Fibroblast of lung (primary cell): ENCODE data around the gene CA14.
"Not testable (repeated sequence)": the region's sequence is repeated elsewhere in the genome, so short reads cannot be mapped to it uniquely, and the experiment has no call there.

Experiments
- EZH2 ChIP-seq: IDR thresholded peaks from 2 replicates; pipeline ENCODE4 v1.5.1; 2012; ENCODE audit warnings: low read length, control low read depth, mild to moderate bottlenecking; ENCODE audit errors: missing control alignments
- TF ChIP-seq, protein P1 (sequence below), 2 donors: IDR thresholded peaks in 1 of 2; conservative IDR thresholded peaks in 1 of 2; 1 replicate in 1 of 2; 2 replicates in 1 of 2; pipeline ENCODE4 v1.5.1; 2011 to 2012; ENCODE audit warnings: low read length in 2 of 2, control low read depth in 1 of 2, inconsistent platforms in 1 of 2, low read depth in 1 of 2, mild to moderate bottlenecking in 1 of 2

DNA sequence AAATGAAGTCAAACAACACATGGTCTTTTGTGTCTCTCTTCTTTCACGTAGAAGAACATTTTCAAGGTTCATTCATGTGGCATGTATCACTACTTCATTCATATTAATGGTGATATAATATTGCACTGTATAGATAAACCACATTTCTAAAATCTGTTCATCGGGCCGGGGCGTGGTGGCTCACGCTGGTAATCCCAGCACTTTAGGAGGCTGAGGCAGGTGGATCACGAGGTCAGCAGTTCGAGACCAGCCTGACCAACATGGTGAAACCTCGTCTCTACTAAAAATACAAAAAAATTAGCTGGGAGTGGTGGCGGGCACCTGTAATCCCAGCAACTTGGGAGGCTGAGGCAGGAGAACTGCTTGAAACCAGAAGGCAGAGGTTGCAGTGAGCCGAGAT, 29.3 kb upstream of the CA14 start:
- TF ChIP-seq, protein P1, sequence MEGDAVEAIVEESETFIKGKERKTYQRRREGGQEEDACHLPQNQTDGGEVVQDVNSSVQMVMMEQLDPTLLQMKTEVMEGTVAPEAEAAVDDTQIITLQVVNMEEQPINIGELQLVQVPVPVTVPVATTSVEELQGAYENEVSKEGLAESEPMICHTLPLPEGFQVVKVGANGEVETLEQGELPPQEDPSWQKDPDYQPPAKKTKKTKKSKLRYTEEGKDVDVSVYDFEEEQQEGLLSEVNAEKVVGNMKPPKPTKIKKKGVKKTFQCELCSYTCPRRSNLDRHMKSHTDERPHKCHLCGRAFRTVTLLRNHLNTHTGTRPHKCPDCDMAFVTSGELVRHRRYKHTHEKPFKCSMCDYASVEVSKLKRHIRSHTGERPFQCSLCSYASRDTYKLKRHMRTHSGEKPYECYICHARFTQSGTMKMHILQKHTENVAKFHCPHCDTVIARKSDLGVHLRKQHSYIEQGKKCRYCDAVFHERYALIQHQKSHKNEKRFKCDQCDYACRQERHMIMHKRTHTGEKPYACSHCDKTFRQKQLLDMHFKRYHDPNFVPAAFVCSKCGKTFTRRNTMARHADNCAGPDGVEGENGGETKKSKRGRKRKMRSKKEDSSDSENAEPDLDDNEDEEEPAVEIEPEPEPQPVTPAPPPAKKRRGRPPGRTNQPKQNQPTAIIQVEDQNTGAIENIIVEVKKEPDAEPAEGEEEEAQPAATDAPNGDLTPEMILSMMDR (conservative IDR thresholded peaks at IDR 0.05 in 1 of 2, IDR thresholded peaks at IDR 0.05 in 1 of 2; ENCODE audit: low read depth in 1 of 2, low read length in 2 of 2) = not testable (repeated sequence)
- not testable (repeated sequence) for TF ChIP-seq EZH2
